GM21619 (cell line): Measurements from ENCODE around the gene PYCARD.
"Not testable (repeated sequence)": the region's sequence is repeated elsewhere in the genome, so short reads cannot be mapped to it uniquely, and the experiment has no call there.

ENCODE experiments used
- ATAC-seq: cut with Tn5 transposase; IDR thresholded peaks from one replicate; pipeline ENCODE4 v1.9.1; 2021; ENCODE audit not compliant: unreplicated experiment

The PYCARD gene

GRCh38 chr16:31191697-31192428 lies 10.7 kb downstream of the PYCARD start:
- ATAC-seq: no peak

DNA sequence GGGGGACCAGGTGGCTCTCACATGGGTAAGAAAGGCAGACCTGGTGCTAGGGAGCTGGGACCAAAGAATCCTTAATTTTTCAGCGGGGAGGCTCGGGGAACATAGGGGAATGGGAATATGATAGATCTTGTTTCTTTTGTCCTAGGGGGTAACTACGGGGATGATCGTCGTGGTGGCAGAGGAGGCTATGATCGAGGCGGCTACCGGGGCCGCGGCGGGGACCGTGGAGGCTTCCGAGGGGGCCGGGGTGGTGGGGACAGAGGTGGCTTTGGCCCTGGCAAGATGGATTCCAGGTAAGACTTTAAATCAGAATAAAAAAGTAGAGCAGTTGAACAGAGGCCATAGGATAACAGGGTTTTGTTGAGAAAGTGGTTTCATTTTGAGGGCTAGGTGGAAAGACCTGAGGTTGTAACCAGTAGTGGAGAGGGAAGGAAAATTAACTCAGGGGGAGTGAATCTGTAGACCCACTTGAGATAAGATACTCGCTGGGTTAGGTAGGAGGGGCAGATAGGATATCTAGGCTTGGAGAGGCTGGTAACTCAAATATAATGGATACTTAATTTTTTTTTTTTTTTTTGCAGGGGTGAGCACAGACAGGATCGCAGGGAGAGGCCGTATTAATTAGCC lies 11.6 kb downstream of the PYCARD start:
- ATAC-seq: no peak

DNA sequence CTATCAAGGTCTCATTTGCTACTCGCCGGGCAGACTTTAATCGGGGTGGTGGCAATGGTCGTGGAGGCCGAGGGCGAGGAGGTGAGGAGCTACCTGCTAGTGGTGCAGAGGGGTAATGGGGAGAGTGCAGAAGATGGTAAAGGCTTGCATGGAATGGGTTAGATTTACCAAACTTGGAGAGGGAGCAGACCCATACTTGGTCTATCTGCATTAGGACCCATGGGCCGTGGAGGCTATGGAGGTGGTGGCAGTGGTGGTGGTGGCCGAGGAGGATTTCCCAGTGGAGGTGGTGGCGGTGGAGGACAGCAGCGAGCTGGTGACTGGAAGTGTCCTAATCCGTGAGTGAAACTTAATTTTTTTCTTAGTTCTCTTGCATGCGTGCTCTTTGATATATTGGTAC lies 12.5 kb downstream of the PYCARD start:
- ATAC-seq: no peak

DNA sequence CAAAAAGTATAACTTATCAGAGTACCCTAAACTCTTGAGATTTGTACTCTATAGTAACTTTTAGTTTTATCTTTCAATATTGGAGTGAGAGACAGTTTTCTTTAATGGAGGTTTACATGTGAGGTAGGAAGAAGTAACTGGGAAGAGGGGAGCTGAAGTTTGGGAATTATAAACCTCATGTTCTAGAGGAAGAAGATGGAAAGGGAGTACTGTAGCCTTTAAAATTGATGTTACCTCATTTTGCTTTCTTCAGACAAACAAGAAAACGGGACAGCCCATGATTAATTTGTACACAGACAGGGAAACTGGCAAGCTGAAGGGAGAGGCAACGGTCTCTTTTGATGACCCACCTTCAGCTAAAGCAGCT lies 13.2 kb downstream of the PYCARD start:
- no peak for ATAC-seq

- ATAC-seq: no peak
Measured at GRCh38 chr16:31188450-31189411, 13.8 kb downstream of the PYCARD start.

GRCh38 chr16:31187808-31188189 lies 14.8 kb downstream of the PYCARD start:
- no peak for ATAC-seq

- no peak for ATAC-seq
Measured at GRCh38 chr16:31186930-31187807, 15.4 kb downstream of the PYCARD start.

DNA sequence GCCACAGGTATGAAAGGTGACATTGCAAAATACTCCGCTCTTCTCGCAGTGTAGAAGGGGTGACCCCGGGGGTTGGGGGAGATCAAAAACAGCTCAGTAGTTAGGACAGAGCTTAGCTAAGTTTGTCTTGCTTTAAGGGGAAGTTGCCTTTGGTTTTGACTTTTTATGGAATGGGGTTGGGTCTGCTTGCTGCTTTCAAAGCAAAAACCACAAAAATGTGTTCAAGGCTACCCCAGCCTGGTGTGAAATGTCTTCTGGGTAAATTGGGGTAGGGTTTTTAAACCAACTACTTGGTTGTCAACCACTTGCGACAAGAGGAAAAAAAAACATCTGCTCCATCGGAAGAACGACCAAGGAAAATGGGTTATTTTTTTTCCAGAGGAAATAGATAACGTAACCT lies 16.4 kb downstream of the PYCARD start:
- ATAC-seq: no peak

DNA sequence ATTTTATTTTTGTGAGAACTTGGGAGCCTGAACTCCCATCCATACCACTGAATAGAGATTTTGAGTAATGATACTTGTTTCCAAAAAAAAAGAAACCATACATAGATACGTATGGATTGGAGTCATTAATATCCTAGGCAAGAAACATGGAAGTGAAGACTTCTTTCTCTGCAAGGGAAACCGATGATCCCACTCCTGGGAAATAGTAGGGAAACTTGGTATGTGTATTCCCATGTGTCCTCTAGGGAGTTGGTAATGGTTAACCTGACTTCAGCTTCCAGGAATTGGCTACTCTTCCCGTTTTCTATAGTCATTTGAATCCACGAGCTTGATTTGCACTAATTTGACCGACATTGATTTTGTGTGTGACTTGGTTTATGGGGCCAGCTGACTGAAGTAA lies 17.2 kb downstream of the PYCARD start:
- no peak for ATAC-seq

DNA sequence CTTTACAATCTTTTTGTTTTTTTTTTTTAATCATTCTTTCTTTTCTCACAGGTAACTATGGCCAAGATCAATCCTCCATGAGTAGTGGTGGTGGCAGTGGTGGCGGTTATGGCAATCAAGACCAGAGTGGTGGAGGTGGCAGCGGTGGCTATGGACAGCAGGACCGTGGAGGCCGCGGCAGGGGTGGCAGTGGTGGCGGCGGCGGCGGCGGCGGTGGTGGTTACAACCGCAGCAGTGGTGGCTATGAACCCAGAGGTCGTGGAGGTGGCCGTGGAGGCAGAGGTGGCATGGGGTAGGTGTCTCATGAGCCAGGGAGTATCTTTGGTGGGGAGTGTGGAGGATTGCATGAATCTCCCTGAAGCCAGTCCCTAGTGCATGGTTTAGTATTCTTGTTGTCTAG lies 17.7 kb downstream of the PYCARD start:
- ATAC-seq: no peak

DNA sequence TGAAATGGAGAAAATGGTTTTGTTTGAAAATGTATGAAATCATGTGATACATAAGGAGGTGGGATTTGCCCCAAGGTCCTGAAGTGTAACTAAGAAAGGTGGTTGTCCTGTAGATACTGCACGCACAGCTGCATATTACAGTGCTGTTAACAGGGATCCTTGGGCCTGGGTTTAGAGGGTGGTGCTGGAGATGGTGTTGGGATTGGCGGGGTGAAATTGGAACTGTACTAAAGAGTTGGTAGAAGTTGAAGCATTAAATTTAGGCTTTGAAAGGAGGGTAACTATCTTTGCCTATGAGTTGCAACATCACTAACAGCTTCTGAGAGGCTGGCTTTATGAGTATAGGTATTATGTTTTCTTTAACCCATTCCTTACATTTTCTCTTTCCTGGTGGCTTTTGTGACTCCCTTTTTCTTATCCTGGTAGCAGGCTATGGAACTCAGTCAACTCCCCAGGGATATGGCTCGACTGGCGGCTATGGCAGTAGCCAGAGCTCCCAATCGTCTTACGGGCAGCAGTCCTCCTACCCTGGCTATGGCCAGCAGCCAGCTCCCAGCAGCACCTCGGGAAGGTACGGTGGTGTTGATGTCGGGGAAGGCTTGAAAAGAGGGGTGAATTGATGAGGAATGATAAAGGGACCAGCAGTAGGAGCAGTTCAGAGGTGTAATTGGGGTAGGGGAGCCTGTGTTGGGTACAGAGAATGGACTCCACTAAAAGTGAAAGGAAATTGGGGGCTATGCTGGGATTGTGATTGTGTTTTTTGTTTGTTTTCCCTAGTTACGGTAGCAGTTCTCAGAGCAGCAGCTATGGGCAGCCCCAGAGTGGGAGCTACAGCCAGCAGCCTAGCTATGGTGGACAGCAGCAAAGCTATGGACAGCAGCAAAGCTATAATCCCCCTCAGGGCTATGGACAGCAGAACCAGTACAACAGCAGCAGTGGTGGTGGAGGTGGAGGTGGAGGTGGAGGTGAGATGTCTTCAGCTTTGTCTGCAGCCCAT lies 18.8 kb downstream of the PYCARD start:
- no peak for ATAC-seq

- no peak for ATAC-seq
Measured at GRCh38 chr16:31182391-31182790, 20.2 kb downstream of the PYCARD start.

GRCh38 chr16:31181102-31181830 lies 21.3 kb downstream of the PYCARD start:
- no peak for ATAC-seq

- peak; percentile 37 for ATAC-seq
Measured at GRCh38 chr16:31179747-31180459, 22.7 kb downstream of the PYCARD start, which contains the start of gene FUS. FUS (plus strand) TSS chr16:31180139; CDS start chr16:31180215, 76 bp downstream.

DNA sequence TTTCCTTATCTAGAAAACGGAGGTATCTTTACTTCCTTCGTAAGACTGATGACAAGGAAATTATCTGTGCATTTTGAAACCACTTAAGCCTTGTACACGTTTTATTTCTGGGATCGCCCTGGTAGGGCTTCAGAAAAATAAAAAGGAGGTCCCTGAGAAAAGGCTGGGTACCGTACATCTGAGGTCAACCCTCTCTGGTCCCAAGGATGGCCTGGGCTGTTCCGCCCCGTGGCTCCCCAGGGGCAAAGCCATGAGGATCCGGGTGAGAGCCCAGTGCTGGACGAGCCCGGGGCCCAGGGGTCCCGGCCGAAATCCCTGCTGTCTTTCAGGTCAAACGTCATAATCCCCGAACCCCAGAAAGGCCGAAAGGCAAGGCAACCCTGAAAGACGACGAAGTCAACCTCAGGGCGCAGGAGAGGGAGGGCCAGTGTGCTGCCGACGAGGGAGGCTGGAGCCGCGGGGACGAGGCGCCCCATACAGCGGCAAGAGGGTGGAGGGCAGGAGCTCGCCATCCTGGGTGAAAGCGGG lies 23.3 kb downstream of the PYCARD start:
- ATAC-seq: peak; percentile 2

- ATAC-seq: no peak
Measured at GRCh38 chr16:31177136-31177535, 25.4 kb downstream of the PYCARD start.

- ATAC-seq: not testable (repeated sequence)
Measured at GRCh38 chr16:31170048-31170447, 32.5 kb downstream of the PYCARD start.

GRCh38 chr16:31168848-31169247 lies 33.7 kb downstream of the PYCARD start:
- no peak for ATAC-seq
